ENCODE data around the gene TNS1.

DNA sequence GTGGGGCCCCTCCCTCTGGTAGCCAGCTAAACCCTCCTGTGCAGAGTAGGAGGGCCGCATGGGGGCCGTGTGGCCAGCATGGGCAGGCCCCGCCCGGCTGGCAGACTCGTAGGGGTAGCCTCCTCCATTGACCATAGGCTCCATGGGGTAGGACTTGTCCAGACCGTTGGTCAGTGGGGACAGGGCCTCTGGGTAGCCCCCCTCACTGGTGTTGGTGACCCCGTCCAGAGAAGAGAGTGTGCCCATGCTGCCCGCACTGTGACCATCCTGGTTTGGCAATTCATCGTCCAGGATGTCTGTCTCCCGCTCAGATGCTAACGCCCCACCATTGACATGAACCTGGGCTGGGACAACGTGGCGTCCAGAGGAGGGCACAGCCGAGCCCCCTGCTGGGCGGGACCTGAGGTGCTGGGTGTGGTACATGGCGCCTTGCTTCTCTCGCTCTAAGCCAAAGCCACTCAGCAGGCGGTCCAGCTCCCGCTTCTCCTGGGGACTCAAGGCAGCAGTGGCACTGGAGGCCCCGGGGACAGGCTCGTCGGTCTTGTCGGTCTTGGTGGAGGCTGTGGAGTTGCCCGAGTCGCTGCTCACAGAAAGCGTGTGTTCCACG, 154.3 kb downstream of the TNS1 start:
- TF ChIP-seq, protein P1, sequence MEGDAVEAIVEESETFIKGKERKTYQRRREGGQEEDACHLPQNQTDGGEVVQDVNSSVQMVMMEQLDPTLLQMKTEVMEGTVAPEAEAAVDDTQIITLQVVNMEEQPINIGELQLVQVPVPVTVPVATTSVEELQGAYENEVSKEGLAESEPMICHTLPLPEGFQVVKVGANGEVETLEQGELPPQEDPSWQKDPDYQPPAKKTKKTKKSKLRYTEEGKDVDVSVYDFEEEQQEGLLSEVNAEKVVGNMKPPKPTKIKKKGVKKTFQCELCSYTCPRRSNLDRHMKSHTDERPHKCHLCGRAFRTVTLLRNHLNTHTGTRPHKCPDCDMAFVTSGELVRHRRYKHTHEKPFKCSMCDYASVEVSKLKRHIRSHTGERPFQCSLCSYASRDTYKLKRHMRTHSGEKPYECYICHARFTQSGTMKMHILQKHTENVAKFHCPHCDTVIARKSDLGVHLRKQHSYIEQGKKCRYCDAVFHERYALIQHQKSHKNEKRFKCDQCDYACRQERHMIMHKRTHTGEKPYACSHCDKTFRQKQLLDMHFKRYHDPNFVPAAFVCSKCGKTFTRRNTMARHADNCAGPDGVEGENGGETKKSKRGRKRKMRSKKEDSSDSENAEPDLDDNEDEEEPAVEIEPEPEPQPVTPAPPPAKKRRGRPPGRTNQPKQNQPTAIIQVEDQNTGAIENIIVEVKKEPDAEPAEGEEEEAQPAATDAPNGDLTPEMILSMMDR (conservative IDR thresholded peaks at IDR 0.05; ENCODE audit: low read length) = no peak
- no peak for TF ChIP-seq EZH2phosphoT487 (IDR thresholded peaks at IDR 0.05; ENCODE audit: borderline replicate concordance)

All from Loucy (cell line).